CD4-positive, alpha-beta T cell treated with Interleukin-21 for 1 hour (primary cell): ENCODE results near the gene ASAP3.
"Not testable (repeated sequence)": the region's sequence is repeated elsewhere in the genome, so short reads cannot be mapped to it uniquely, and the experiment has no call there.

Experiments
- DNase-seq: peaks from one replicate; pipeline ENCODE4 v3.0.0-alpha.2; 2020

ASAP3 gene

GRCh38 chr1:23394181-23394580 is 89.8 kb downstream of the ASAP3 start:
- no peak for DNase-seq

- no peak for DNase-seq
Observed at GRCh38 chr1:23393706-23394105, 90.3 kb downstream of the ASAP3 start.

DNA sequence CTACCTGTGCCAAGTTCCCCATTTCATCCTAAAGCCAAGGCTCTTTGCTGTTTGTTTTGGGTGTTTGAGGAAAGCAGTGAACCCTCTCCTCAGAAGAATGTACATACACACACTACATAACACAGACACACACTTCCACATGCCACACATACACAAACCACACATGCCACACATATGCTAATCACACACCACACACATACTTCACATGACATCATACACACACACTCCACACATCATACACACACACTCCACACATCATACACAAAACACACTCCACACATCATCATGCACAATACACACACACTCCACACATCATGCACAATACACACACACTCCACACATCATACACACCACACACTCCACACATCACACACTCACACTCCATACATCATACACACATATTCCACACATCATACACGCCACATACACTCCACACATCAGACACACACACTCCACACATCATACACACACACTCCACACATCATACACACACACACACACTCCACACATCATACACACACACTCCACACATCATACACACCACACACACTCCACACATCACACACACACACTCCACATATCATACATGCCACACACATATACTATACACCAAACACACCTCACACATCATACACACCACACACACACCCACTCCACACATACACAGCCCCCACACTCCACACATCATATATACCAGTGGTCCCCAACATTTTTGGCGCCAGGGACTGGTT is 91.7 kb downstream of the ASAP3 start:
- DNase-seq = no peak

DNA sequence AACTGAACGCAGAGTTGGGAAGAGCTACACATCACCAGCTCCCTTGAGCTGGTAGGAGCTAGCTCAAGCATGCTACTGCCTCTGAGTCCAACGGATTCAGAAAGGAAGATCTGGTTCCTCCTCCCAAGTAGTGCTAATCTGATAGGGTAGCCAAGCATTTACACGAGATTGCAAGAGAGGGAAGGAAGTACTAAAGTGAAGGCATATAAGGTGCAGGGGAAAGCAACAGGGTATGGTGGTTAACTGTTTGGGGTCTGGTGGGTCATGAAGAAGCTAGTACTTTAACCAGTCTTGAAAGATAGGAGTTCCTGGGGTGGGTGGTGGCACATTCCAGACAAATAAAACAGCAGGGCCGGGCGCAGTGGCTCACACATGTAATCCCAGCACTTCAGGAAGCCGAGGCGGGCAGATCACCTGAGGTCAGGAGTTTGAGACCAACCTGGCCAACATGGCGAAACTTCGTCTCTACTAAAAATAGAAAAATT is 94.1 kb downstream of the ASAP3 start:
- no peak for DNase-seq

- DNase-seq = no peak
Observed at GRCh38 chr1:23387494-23387893, 96.5 kb downstream of the ASAP3 start.

GRCh38 chr1:23385119-23385621 is 98.8 kb downstream of the ASAP3 start:
- no peak for DNase-seq

DNA sequence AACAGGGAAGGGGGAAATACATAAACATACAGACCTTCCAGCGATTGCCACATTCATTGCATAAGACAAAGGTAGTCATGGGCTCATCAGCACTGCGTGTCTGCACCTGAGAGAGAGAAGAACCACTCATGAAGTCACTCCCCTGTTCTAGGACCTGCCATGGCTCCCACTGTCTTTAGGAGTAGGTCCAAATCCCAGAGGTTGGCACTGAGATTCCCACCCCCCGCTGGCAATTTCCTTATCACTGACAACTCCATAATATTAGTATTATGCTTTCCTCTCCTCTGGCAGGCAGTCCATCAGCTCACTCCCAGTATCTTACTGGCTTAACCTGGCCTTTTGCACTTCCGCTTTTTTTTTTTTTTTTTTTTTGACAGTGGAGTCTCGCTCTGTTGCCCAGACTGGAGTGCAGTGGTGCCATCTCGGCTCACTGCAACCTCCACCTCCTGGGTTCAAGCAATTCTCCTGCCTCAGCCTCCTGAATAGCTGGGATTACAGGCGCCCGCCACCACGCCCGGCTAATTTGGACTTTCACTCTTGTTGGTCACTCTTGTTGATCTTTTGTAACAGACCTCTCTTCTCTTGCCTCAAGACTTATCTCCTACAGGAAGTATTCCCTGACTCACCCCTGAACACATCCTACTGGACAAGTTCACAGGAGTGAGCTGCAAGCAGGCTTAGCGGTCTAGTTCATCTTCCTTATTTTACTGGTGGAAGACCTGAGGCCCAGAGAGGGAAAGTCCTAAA is 99.5 kb downstream of the ASAP3 start:
- DNase-seq = no peak

DNA sequence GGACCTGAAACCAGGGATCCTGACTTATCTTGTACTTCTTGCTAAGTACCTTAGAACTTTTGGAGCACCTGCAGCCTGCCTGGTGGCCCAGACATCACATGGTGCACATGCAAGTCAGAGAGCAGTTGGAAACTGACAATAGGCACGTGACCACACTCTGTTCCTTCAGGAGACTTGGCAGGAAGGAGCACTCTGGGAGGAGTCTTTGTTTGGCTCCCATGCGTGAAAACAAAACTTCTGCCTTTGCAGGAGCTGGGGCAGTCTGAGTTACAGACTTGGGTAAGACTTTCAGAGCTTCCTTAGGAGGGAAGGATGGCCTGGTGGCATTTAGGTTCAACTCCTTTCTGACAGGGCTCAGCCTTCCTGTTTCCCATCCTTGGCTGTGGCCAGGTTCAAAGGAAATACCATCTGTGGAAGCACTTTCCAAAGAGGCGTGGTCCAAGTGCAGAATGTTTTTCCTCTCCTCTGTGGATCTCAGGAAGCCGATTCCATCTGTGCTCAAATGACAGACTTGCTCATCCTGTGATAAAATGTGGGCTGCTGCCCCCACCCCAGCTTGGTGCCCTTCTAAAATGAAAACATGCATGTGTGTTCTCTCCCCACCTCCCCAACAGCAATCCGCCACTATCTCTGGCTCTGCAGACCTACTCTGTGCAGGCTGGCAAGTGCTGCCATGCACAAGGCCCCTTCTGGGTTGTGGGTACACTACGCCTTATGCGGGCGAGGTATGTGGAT is 100.2 kb downstream of the ASAP3 start:
- no peak for DNase-seq

DNA sequence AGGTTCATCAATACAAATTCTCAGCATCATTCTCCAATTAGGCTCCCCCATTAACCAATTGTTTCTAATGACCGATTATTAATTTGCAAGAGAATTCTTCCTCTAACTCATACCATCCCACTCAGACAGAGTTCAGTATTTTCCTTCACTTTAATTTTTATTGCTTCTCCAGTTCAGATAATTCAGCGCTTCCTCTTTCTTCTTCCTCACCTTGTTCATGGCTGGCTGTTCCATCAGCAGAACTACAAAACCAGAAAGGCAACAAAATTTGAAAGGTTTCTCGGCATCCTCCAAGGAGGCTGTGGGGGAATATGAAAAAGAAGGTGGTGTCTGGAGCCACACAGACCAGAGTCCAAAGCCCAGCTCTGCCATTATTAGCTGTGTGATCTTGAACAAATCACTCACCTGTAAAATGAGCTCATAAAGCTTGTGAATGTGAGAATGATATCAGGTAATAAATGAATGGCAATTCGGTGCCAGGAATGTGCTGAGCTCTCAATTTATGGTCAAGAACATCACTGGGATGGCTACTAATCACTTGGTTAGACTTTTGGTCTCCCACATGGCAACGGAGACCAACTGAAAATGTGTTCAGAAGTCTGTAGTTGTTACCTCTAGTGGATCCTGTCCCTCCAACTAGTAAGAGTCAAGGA is 102.6 kb downstream of the ASAP3 start:
- DNase-seq = no peak

- no peak for DNase-seq
Observed at GRCh38 chr1:23380719-23381118, 103.3 kb downstream of the ASAP3 start.

DNA sequence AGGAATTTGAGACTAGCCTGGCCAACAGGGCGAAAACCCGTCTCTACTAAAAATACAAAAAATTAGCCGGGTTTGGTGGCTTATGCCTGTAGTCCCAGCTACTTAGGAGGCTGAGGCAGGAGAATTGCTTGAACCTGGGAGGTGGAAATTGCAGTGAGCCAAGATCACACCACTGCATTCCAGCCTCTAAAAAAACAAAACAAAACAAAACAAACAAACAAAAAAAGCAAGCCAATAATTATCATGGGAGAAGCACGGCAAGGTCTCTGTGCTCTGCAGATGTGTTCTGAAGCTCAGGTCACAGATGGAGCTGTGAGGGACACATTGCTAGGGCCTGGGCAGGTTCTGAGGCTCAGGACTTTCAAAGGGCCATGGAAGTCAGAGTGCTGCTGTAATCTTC is 103.7 kb downstream of the ASAP3 start:
- DNase-seq = not testable (repeated sequence)
